Parathyroid adenoma (tissue), 2 donors: ENCODE data around the gene HFE.
"Not testable (repeated sequence)": the region's sequence is repeated elsewhere in the genome, so short reads cannot be mapped to it uniquely, and the experiment has no call there.

Source experiments
- H2AFZ ChIP-seq: fragments of 300-600 bp; sonication (generic); one replicate; pipeline ENCODE4 v1.7.0; 2017; ENCODE audit warnings: antibody characterized with exemption, mild to moderate bottlenecking
- H3K27ac ChIP-seq: fragments of 300-600 bp; sonication (generic); one replicate; pipeline ENCODE4 v1.7.0; 2017
- H3K27me3 ChIP-seq: fragments of 300-600 bp; sonication (generic); one replicate; pipeline ENCODE4 v1.7.0; 2017; ENCODE audit warnings: low read length; ENCODE audit not compliant: control insufficient read depth, insufficient read depth
- H3K36me3 ChIP-seq: fragments of 300-600 bp; sonication (generic); one replicate; pipeline ENCODE4 v1.7.0; 2017; ENCODE audit warnings: low read length; ENCODE audit not compliant: control insufficient read depth, insufficient read depth
- H3K4me1 ChIP-seq: fragments of 300-600 bp; sonication (generic); one replicate; pipeline ENCODE4 v1.7.0; 2017; ENCODE audit warnings: control low read depth
- H3K4me2 ChIP-seq: fragments of 300-600 bp; sonication (generic); one replicate; pipeline ENCODE4 v1.7.0; 2017; ENCODE audit warnings: low read length
- H3K4me3 ChIP-seq: fragments of 300-600 bp; sonication (generic); one replicate; pipeline ENCODE4 v1.7.0; 2017; ENCODE audit warnings: low read depth, low read length
- H3K79me2 ChIP-seq: fragments of 300-600 bp; sonication (generic); one replicate; pipeline ENCODE4 v1.7.0; 2017; ENCODE audit warnings: control low read depth
- H3K9ac ChIP-seq: fragments of 300-600 bp; sonication (generic); one replicate; pipeline ENCODE4 v1.7.0; 2017; ENCODE audit warnings: mild to moderate bottlenecking
- H3K9me3 ChIP-seq: fragments of 300-600 bp; sonication (generic); one replicate; pipeline ENCODE4 v1.7.0; 2017; ENCODE audit warnings: low read length; ENCODE audit not compliant: control insufficient read depth
- TF ChIP-seq, protein P1 (sequence below): fragments of 300-600 bp; sonication (generic); IDR thresholded peaks from one replicate; pipeline ENCODE4 v1.7.0; 2017; ENCODE audit warnings: antibody characterized with exemption, mild to moderate bottlenecking
- donor health status: primary hyperparathyroidism.

The HFE gene

DNA sequence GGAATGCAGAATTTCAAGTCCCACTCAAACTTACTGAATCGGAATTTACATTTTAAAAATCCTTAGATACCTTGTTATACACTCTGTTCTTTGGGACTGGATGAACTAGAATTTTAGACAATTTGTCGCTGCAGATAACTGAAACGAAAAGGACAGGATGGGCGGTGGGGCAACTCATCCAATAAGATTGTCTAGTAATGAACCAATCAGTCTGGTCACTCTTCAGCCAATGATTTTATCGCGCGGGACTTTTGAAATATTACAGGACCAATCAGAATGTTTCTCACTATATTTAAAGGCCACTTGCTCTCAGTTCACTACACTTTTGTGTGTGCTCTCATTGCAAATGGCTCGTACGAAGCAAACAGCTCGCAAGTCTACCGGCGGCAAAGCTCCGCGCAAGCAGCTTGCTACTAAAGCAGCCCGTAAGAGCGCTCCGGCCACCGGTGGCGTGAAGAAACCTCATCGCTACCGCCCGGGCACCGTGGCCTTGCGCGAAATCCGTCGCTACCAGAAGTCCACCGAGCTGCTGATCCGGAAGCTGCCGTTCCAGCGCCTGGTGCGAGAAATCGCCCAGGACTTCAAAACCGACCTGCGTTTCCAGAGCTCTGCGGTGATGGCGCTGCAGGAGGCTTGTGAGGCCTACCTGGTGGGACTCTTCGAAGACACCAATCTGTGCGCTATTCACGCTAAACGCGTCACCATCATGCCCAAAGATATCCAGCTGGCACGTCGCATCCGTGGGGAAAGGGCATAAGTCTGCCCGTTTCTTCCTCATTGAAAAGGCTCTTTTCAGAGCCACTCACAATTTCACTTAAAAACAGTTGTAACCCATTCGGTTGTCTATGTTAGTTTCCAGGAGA, 41.9 kb upstream of the HFE start:
- Histone ChIP-seq H3K9ac (no peak overlapping the region), H3K27me3 (no peaks in the 10 kb centered on the region), H3K36me3 (no peaks in the 10 kb centered on the region), H3K4me2 (peak overlapping the region; percentile 81), H3K4me3 (peak overlapping the region; percentile 81), H3K27ac (peak overlapping the region; percentile 92), H3K9me3 (no peaks in the 10 kb centered on the region), H2AFZ (peak overlapping the region; percentile 84), H3K79me2 (no peaks in the 10 kb centered on the region), H3K4me1 (no peaks in the 10 kb centered on the region)
- TF ChIP-seq, protein P1, sequence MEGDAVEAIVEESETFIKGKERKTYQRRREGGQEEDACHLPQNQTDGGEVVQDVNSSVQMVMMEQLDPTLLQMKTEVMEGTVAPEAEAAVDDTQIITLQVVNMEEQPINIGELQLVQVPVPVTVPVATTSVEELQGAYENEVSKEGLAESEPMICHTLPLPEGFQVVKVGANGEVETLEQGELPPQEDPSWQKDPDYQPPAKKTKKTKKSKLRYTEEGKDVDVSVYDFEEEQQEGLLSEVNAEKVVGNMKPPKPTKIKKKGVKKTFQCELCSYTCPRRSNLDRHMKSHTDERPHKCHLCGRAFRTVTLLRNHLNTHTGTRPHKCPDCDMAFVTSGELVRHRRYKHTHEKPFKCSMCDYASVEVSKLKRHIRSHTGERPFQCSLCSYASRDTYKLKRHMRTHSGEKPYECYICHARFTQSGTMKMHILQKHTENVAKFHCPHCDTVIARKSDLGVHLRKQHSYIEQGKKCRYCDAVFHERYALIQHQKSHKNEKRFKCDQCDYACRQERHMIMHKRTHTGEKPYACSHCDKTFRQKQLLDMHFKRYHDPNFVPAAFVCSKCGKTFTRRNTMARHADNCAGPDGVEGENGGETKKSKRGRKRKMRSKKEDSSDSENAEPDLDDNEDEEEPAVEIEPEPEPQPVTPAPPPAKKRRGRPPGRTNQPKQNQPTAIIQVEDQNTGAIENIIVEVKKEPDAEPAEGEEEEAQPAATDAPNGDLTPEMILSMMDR, result no peak

DNA sequence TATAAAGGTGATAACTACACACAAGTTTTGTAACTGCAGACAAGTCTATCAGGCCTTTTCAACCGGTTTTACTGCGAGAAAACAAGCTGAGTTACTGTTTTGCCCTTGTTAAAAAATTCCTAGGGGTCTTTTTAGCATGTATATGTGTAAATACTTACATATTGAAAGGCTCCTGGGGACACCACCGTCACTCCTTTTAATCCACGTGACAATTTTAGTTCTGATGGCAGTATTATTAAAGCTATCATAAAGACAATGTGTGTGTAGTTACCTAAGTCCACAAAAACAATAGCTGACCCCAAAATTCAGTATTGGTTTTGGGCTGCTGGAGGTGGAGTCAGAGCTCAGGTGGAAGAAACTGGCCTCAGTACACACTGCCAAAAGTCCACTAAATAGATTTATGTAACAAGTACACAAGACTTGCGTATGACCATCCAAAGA, 41.3 kb upstream of the HFE start:
- H3K36me3 ChIP-seq, result no peaks in the 10 kb centered on the region
- TF ChIP-seq, protein P1, result no peak
- no peak overlapping the region for H2AFZ ChIP-seq
- H3K27me3 ChIP-seq, result no peaks in the 10 kb centered on the region
- H3K9ac ChIP-seq, result no peak overlapping the region
- H3K79me2 ChIP-seq, result no peaks in the 10 kb centered on the region
- H3K4me2 ChIP-seq, result no peak overlapping the region
- H3K4me1 ChIP-seq, result no peaks in the 10 kb centered on the region
- H3K9me3 ChIP-seq, result no peaks in the 10 kb centered on the region
- H3K4me3 ChIP-seq, result no peak overlapping the region
- H3K27ac ChIP-seq, result no peak overlapping the region

DNA sequence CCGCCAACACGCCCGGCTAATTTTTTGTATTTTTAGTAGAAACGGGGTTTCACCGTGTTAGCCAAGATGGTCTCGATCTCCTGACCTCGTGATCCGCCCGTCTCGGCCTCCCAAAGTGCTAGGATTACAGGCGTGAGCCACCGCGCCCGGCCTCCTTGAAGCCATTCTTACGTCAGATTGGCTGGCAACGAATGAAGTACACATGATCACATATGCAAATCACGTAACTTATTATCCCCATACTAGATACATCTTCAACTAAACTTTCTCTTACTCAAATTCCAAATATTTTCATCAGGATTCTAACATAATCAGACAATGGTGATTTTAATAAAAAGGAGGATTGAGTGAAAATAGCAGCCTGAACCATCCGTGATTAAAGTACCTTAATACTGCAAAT, 39.9 kb upstream of the HFE start:
- not testable (repeated sequence) for H3K4me3 ChIP-seq, H3K27ac ChIP-seq, H3K27me3 ChIP-seq, H3K9me3 ChIP-seq, H3K4me2 ChIP-seq, H3K9ac ChIP-seq, H2AFZ ChIP-seq, H3K36me3 ChIP-seq, H3K4me1 ChIP-seq, H3K79me2 ChIP-seq

DNA sequence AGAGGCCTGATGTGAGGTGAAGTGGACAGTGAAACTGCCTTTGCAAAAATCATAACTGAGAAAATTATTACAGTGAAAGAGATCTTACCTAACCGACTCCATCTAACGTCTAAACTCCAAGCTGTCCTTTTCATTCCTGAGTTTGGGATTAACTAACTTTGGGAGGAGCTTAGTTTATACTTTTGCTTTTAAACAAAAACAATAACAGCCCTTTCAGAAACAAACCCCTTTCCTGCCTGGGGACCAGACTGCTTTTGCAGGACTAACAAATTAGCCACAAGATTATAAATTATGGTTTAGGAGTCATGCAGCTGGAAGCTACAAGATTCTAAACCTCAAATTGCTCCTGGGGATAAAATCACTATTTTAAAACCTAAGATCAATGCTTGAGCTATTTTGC, 38.6 kb upstream of the HFE start:
- Histone ChIP-seq H3K27me3 (no peaks in the 10 kb centered on the region), H3K4me1 (no peaks in the 10 kb centered on the region), H2AFZ (no peak overlapping the region), H3K4me2 (no peak overlapping the region), H3K79me2 (no peaks in the 10 kb centered on the region), H3K4me3 (no peak overlapping the region), H3K9ac (no peak overlapping the region), H3K9me3 (no peaks in the 10 kb centered on the region), H3K27ac (no peak overlapping the region), H3K36me3 (no peaks in the 10 kb centered on the region)
- TF ChIP-seq, protein P1, result no peak

DNA sequence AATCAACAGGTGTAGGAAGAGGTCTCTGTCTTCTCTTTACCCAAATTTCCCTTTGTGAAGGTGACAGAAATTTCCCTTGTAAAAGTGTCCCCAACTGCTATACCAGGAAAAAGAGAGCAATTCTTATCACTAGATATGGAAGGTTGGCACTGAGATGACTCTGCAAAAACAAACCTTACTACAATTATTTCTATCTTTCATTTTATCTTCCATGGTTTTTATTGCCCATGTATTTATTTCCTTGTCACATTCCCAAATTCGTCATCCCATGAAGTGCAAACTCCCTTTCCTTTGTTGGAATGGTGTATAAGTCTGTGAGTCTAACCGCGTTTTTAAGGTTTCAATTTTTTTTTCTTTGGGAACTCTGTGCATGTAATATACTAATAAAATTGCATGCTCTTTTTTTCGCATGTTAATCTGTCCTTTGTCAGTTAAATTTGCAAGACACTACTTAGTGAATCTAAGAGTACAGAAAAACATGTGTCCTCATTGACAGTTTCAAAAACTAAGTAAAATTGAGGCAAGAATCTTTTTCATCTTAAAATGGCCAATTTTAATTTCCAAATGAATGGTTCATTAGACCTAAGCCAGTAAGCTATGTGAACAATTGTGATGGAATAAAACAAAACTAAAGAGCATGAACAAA, 35.4 kb upstream of the HFE start:
- Histone ChIP-seq H3K27ac (no peak overlapping the region), H2AFZ (no peak overlapping the region), H3K4me3 (no peak overlapping the region), H3K27me3 (no peaks in the 10 kb centered on the region), H3K4me1 (peaks cover 6% of the 10 kb centered on the region), H3K4me2 (no peak overlapping the region), H3K79me2 (no peaks in the 10 kb centered on the region), H3K9ac (no peak overlapping the region), H3K36me3 (no peaks in the 10 kb centered on the region), H3K9me3 (no peaks in the 10 kb centered on the region)
- TF ChIP-seq, protein P1, result no peak

DNA sequence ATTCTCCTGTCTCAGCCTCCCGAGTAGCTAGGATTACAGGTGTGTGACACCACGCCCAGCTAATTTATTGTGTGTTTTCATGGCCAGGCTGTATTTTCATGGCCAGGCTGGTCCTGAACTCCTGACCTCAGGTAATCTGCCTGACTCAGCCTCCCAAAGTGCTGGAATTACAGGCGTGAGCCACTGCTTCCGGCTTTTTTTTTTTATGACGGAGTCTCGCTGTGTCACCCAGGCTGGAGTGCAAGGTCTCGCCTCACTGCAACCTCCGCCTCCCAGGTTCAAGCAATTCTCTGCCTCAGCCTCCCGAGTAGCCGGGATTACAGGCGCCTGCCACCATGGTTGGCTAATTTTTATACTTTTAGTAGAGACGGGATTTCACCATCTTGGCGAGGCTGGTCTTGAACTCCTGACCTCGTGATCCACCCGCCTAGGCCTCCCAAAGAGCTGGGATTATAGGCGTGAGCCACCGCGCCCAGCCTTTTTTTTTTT, 34.4 kb upstream of the HFE start:
- H3K27me3 ChIP-seq, H3K36me3 ChIP-seq, H3K79me2 ChIP-seq, H3K4me1 ChIP-seq, H3K4me3 ChIP-seq, H3K4me2 ChIP-seq, H3K9me3 ChIP-seq, H3K27ac ChIP-seq, H3K9ac ChIP-seq, H2AFZ ChIP-seq: not testable (repeated sequence)
